Bronchial epithelial cell (primary cell): ENCODE measurements around the gene ADAMTS9. TPM values are rescaled to one million over a fixed set of nuclear protein-coding genes. Genes with fewer than 3 reads are reported as not detected.

Experiments used
- DNase-seq: peaks from one replicate; pipeline ENCODE4 v3.0.0-alpha.2; 2010; ENCODE audit warnings: low read depth
- FAIRE-seq: peaks from 2 replicates; lab custom pipeline; 2011; peaks lifted over from hg19 to GRCh38; lab: Jason Lieb, UNC
- H3K27me3 ChIP-seq: 2 replicates; pipeline ENCODE4 v1.5.1; 2011; ENCODE audit warnings: low read length; ENCODE audit not compliant: control insufficient read depth, insufficient read depth
- H3K36me3 ChIP-seq: 2 replicates; pipeline ENCODE4 v1.5.1; 2011; ENCODE audit warnings: low read length; ENCODE audit not compliant: control insufficient read depth, insufficient read depth
- H3K4me3 ChIP-seq: 2 replicates; pipeline ENCODE4 v1.5.1; 2011; ENCODE audit warnings: mild to moderate bottlenecking, low read depth, low read length, control low read depth
- total RNA-seq: library from RNA; depleted of rRNA; stranded (reverse); fragments of >200 nt; gene quantifications from 2 replicates; pipeline ENCODE4 v1.2.1, GENCODE V29; 2014
- TF ChIP-seq, protein P1 (sequence below): IDR thresholded peaks from 2 replicates; pipeline ENCODE4 v1.5.1; 2011; ENCODE audit warnings: mild to moderate bottlenecking, moderate library complexity, low read length, control low read depth, inconsistent platforms; ENCODE audit not compliant: insufficient read depth, severe bottlenecking

Gene ADAMTS9
- total RNA-seq, 1 donor from 2014 or later = 0.26 TPM

DNA sequence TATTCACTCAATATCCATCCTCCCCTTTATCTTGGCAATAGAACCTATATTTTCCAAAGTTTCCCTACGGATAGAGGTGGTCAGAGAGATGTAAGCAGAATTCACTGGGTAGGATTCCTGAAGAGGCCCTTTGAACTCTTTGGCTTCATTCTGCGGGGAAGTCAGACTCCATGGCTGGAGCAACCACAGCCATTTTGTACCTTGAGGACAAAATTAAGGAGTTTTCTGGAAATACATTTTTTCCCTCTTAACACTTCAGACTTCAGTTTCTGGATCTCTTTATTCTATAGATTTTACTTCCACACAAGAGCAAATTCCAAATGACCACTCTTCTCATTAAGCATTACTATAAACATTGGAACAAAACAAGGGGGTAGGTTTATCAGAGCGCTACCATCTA lies 43.3 kb downstream of the ADAMTS9 start:
- FAIRE-seq (no peak), DNase-seq (no peak)
- Histone ChIP-seq H3K4me3 (no peak overlapping the region), H3K27me3 (no peaks in the 10 kb centered on the region), H3K36me3 (no peaks in the 10 kb centered on the region)
- TF ChIP-seq, protein P1, sequence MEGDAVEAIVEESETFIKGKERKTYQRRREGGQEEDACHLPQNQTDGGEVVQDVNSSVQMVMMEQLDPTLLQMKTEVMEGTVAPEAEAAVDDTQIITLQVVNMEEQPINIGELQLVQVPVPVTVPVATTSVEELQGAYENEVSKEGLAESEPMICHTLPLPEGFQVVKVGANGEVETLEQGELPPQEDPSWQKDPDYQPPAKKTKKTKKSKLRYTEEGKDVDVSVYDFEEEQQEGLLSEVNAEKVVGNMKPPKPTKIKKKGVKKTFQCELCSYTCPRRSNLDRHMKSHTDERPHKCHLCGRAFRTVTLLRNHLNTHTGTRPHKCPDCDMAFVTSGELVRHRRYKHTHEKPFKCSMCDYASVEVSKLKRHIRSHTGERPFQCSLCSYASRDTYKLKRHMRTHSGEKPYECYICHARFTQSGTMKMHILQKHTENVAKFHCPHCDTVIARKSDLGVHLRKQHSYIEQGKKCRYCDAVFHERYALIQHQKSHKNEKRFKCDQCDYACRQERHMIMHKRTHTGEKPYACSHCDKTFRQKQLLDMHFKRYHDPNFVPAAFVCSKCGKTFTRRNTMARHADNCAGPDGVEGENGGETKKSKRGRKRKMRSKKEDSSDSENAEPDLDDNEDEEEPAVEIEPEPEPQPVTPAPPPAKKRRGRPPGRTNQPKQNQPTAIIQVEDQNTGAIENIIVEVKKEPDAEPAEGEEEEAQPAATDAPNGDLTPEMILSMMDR = no peak

DNA sequence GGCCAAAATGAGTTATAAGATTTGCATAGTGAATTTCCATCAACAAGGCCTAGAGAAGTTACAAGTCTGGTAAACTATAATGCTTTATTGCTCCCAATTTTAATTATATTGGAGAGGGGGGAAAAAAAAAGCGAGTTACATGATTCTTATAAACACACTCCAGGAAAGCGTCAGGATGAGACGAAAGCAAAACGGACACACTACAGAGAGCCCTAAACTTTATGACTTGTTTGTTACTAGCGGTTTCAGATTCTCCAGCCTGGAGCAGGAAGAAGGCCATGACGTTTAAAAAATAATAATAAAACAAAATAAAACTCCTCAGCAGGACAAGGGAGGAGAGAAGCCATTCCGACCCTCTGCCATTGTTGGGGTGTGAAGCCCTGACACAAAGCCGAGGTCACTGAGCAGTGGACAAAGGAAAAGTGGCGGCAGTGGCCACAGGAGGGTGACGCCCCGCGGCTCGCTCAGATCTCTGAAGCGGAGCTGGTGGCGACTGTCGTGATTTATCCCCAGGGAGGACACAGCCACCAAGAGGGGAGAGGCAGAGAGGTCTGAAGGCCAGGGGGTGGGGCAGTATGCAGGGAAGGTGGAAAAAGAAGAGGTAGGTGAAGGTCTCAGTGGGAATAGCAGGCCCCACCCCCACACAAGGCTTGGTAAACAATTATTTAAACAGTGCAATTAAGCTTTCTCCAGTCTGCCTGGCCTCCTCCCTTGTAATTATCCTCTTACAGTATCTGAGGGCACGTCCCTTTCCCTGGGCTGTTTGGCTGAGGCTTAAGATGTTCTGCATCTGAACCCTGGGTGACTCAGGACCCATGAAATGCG lies 45.3 kb downstream of the ADAMTS9 start:
- TF ChIP-seq, protein P1 = no peak
- H3K27me3 ChIP-seq = no peaks in the 10 kb centered on the region
- no peak overlapping the region for H3K4me3 ChIP-seq
- H3K36me3 ChIP-seq = no peaks in the 10 kb centered on the region
- no peak for FAIRE-seq
- no peak for DNase-seq

DNA sequence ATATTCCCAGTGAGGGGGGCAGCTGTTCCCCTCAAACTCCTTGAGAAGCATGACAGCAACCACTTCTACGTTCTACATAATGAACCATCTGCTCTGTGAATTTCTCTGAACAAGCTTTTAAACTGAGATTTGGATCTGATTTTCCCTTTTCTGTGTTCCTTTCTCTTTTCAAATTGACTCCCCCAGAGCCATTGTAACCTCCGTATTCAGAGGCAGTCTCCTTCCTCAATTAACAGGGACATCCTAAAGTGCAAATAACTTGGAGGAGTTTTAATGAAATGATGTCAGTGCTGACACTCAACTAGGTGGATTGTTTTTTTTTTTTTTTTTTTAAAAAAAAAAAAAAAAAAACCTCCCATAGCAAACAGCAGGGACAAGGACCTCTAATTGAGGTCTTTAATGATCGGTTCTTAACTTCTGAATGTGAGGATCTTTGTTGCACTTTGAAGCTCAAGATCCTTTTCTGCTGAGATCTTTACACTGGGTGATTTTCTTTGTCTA lies 48.8 kb downstream of the ADAMTS9 start:
- H3K36me3 ChIP-seq = no peaks in the 10 kb centered on the region
- no peak overlapping the region for H3K4me3 ChIP-seq
- TF ChIP-seq, protein P1 = no peak
- no peak for FAIRE-seq
- no peak for DNase-seq
- H3K27me3 ChIP-seq = no peaks in the 10 kb centered on the region

DNA sequence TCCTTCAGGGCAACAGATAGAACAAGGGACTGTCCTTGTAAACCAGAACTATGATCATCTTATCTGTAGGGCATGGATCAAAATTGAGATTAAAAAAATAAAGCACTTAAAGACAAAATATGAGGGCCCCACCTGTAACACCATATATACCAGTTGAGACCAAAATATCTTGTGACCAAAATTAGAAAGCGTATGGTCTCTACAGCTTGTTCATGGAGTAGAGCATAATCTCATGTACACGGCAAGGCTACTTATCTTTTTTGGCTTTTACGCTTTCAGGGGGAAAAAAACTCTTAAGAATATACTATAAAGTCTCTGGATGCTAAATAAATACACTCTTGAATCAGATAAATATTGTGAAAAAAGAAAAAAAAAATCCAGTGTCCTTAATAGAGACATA lies 49.3 kb downstream of the ADAMTS9 start:
- no peaks in the 10 kb centered on the region for H3K36me3 ChIP-seq
- no peaks in the 10 kb centered on the region for H3K27me3 ChIP-seq
- FAIRE-seq (no peak), DNase-seq (no peak)
- H3K4me3 ChIP-seq = no peak overlapping the region
- TF ChIP-seq, protein P1 = no peak

DNA sequence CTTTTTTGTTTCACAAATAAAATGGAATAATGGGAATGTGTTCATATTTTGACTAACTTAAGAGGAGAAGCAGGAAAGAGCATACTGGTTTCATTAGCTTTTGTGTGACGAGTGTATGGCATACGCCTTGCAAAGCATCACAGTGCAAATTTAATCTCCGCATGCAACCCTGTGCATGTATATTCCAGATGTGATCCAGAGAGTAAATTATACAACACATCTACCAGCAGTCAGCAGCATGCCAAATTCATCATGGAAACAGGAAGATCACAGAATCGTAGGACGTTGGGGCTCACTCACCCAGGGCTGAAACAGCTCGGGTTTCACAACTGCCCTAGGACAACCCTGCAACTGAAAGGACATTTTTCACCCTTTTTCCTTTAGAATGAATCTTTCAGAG lies 53.4 kb downstream of the ADAMTS9 start:
- TF ChIP-seq, protein P1 = no peak
- FAIRE-seq = no peak
- no peak overlapping the region for H3K4me3 ChIP-seq
- no peaks in the 10 kb centered on the region for H3K27me3 ChIP-seq
- no peaks in the 10 kb centered on the region for H3K36me3 ChIP-seq
- no peak for DNase-seq
